ENCODE data around the gene BTRC.
A peak's percentile ranks its signal among the peaks of the same experiment; 100 is the strongest.

The BTRC gene

GRCh38 chr10:101567165-101568006, 213.4 kb downstream of the BTRC start:
- no peak for DNase-seq (ENCODE audit: low read depth in 2 of 2)

DNA sequence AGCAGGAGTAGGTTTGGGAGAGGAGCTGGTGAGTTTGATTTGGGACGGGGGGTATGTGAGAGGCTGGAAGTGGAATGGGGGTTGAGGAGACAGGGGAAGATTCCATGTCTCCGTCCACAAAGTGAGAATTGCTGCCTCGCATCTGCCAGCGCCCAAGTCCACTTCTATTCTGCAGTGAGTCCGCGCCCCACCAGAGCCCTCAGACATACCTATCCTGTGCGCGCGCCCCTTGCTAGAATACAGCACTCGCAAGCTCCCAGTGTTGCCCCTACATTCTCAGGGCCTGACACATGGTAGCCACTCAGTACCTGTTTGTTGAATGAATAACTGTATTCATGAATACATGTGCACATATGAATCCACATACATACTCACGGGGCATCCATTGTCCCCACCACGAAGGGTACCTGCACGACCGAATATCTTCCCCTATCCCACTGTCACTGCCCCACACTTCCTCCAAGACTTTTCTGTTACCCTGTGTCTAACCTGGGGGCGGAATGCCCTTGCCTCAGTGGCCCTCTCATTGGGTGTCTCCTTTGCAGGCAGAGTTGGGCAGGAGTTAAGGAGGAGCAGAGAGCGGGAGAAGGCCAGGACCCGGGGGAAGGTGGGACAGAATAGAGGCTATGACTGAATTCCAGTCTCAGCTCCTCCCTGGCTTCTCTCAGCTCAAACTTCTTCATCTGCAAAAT, 214.2 kb downstream of the BTRC start:
- no peak for DNase-seq (ENCODE audit: low read depth in 2 of 2)

GRCh38 chr10:101569323-101569621, 215.3 kb downstream of the BTRC start:
- no peak for DNase-seq (ENCODE audit: low read depth in 2 of 2)

- DNase-seq (ENCODE audit: low read depth in 2 of 2), result peak; percentile 23 to 31
Measured at GRCh38 chr10:101569622-101570427, 215.9 kb downstream of the BTRC start.

DNA sequence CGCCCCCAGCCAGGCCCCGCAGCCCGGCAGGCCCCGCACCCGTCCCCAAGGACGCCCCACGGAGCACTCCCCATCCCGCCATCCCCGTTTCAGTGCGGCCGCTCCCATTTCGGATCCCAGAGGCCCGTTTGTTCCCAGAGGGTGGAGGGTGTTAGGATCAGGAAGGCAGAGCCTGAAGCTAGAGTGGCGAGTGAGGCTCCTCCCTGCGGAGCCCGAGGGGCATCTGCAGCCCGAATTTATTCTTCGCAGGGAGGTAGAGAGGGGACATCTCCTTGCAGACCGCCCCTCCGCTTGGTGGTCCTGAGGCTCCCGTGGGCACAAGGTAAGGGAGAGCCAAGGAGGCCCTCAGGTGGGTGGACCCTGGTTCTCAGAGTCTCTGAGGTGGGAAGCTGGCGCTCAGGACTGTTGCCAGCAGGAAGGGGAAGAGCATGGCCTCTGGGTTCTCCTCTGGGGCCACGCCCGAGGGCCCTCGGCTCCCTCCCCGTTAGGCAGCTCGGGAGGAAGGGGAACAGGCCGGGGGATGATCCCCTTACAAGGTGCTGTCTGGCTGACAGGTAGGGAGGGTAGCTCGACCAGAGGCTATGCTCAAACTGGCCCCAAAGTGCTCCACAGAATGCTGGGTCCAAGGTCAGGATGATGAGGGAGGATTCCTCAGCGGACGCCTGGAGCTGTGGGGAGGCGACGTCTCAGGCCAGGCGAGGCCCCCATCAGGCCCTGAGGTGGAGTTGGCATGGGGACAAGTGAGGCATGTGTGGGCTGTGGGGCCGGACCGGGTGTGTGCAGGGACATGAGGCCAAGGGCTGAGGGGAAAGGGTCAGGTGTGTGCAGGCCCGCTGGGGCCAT, 216.7 kb downstream of the BTRC start:
- DNase-seq (ENCODE audit: low read depth in 2 of 2), result no peak

GRCh38 chr10:101571271-101571925, 217.4 kb downstream of the BTRC start:
- no peak for DNase-seq (ENCODE audit: low read depth in 2 of 2)

- no peak for DNase-seq (ENCODE audit: low read depth in 2 of 2)
Measured at GRCh38 chr10:101572126-101572525, 218.2 kb downstream of the BTRC start.

DNA sequence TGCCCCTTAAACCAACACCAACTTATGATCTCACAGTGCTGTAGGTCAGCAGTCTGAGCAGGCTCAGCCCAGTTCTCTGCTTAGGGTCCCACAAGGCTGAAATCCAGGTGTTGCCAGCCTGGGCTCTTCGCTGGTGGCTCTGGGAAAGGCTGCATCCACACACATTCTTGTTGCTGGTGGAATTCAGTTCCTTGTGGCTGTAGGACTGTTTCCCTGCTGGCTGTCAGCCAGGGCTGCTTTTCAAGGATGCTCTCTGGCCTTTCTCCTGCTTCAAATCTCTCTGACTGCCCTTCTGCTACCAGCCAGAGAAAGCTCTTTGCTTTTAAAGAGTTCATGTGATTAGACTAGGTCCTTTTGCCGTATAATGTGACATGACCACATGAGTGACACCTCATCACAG, 218.8 kb downstream of the BTRC start:
- DNase-seq (ENCODE audit: low read depth in 2 of 2), result no peak

GRCh38 chr10:101573885-101574753, 220.2 kb downstream of the BTRC start:
- DNase-seq (ENCODE audit: low read depth in 2 of 2), result no peak

GRCh38 chr10:101575091-101575490, 221.1 kb downstream of the BTRC start:
- no peak for DNase-seq (ENCODE audit: low read depth in 2 of 2)

- DNase-seq (ENCODE audit: low read depth in 2 of 2), result no peak
Measured at GRCh38 chr10:101575580-101576210, 221.7 kb downstream of the BTRC start.

GRCh38 chr10:101576211-101576863, 222.4 kb downstream of the BTRC start:
- DNase-seq (ENCODE audit: low read depth in 2 of 2), result no peak

DNA sequence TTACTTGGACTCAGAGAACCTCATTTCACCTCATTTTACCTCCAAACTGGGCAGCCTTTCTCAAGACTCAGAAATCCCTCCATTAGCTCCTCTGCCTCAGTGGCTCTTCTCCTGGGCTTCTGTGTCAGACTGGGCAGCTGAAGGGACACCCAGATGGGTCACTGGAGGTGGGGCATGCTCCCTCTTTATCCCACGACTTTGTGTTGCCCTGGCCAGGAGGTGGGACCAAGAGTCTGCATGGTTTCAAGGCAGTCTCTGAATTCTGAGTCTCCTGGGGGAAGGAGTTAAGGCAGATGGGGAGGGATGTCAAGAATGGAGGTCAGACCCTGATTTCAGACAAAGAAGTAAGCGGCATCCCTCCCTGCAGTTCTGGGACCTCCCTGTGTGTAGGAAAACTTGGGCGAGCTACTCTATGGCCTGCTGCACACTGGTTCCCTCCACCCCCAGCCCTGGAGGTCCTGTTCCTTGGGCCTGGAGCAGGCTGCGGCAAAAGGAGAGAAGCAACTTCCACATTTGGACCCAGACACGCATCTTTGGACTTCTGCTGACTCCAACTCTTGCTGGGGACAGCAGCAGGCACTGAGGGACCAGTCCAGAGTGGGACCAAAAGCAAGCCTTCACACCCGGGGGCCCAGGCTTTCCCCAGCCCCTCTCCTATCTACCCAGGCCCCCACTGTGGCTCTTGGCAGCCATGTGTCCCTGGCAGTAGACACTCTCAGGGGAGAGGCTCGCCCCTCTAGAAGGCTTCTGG, 223.3 kb downstream of the BTRC start:
- no peak for DNase-seq (ENCODE audit: low read depth in 2 of 2)

DNA sequence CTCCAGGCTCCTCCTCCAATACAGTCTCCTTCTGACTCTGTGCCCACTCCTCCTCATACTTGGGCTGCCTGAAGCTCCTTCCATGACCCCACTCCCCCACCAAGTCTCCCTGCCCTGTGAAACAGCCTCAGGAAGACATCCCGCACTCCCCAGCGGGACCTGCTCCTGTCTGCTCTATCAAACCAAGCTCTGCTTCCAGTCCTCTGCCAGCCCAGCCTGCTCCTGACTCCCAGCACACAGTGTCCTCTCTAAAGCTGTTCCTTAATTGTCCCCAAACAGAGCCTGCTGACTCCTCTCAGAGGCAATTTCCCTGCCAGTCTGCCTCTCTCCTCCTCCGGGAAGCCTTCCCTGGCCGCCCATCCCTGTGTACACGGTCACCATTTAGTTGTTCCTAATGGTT, 224.2 kb downstream of the BTRC start:
- no peak for DNase-seq (ENCODE audit: low read depth in 2 of 2)

- no peak for DNase-seq (ENCODE audit: low read depth in 2 of 2)
Measured at GRCh38 chr10:101578803-101579515, 225.0 kb downstream of the BTRC start.

GRCh38 chr10:101579516-101579870, 225.5 kb downstream of the BTRC start:
- no peak for DNase-seq (ENCODE audit: low read depth in 2 of 2)

DNA sequence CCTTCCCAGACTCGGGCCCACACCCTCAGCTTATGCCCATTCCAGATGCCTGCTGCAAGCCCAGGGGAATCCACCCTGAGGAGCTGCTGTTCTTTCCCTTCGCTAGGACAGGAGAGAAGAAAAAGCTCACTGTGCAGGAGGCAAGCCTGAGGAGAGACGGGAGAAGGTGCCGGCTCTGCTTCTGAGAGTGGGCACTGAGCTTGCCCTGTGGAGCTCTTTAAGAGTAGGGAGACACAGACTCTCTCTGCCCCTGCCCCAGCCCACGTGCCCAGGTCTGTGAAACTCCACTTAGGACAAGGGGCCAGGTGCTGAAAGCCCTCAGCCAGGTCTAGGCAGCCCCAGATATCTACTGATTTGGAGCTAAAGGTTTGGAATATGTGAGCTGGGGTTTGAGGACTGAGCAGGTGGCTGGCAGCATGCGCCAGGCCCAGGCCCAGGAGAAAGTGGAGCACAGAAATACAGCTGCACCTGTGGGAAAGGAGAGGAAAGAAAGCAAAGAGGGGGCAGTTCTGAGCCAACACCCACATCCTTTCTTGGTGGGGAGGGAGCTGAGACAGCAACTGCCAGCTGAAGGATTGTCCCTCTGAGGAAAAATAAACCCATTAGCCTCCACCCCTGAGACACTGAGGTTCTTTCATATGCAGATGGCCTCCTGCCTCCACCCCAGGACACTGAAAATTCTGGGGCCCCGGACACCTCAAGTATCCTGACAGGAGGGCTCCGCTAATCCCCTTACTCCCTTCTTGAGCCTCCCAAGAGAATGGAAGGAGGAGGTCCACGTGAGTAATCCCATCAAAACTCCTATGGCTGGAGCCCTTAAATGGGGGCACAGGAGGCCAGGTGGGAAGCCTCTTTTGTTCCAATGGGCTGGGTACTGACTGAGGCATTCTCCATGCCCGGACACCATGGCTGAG, 226.8 kb downstream of the BTRC start:
- DNase-seq (ENCODE audit: low read depth in 2 of 2), result no peak
